Activated CD8-positive, alpha-beta memory T cell treated with anti-CD3 and anti-CD28 coated beads, Interleukin-2, amount 50 U/mL, for 24 hours (primary cell): Measurements from ENCODE around the gene MPZ.
"Not testable (repeated sequence)": the region's sequence is repeated elsewhere in the genome, so short reads cannot be mapped to it uniquely, and the experiment has no call there.

ENCODE experiments used
- DNase-seq: peaks from one replicate; pipeline ENCODE4 v3.0.0-alpha.2; 2020; ENCODE audit errors: extremely low read depth

MPZ gene

DNA sequence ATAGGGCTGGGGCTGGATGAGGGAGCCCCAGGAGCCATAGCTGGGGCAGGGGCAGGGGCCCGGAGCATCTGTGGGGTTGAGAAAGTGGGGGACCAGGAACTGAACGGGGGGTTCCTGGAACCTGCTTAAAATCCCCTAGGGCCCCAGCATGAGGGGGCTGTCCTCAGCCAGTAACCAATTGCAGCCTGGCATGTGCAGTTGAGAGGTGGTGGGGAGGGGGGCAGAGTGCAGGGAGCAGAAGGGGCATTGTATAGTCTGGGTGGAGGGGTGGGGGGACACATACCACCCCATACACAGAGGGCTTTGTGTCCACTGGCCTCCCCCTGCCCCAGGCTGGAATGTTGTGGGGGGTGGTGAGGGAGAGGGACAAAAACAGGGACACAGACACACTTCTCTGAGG is at the start of gene MPZ:
MPZ (minus strand) TSS at position 101 of the 400 bp plus-strand sequence; CDS start at position 38, 63 bp downstream.
- no peak for DNase-seq

DNA sequence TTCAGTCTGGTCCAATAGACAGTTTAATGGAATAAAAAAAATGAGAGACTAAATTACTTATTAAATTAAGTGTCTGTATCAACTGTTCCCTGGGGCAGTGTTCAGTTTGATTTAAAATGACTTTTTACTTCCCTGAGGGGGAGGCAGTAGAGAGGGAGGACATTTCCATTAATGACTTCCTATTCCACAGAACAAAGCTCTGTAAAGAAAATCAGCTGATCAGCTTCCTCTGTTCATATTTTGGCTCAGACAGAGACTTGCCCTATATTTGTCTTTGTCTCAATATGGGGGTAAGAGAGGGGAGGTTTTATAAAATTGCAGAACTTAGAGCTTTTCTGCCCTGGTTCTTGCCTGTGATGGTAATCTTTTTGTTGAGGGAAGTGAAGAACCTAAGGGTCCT is 49.5 kb upstream of the MPZ start:
- DNase-seq, result no peak

DNA sequence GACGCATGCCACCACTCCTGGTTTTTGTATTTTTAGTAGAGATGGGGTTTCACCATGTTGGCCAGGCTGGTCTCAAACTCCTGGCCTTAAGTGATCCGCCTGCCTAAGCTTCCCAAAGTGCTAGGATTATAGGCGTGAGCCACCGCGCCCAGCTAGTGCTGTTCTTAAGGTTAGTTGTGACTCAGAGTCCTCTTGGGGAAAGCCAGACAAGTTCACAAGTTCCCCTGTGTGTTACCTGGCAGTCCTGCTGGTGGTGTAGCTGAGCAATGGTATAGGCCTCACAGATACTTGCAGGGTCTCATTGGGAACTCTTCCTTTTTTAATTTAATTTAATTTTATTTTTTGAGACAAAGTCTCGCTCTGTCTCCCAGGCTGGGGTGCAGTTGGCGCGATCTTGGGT is 47.3 kb upstream of the MPZ start:
- DNase-seq, result no peak

DNA sequence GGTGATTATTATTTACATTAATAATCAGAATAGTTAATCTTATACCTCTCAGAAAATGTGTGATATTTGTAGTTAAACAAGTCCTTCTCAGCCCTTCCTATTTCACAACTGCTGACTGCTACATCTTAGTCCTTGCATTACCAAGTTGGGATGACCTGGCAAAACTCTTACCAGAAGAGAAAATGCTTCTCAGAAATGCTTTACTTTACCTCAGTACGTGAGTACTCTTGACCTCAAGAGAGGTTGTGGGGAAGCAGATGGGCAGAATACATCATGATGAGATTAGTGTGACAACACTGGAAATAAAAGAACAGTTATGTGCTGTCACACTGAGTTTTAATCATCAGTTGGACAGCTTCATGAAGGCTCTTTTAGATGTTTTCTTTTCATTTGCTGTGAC is 41.7 kb upstream of the MPZ start:
- no peak for DNase-seq

DNA sequence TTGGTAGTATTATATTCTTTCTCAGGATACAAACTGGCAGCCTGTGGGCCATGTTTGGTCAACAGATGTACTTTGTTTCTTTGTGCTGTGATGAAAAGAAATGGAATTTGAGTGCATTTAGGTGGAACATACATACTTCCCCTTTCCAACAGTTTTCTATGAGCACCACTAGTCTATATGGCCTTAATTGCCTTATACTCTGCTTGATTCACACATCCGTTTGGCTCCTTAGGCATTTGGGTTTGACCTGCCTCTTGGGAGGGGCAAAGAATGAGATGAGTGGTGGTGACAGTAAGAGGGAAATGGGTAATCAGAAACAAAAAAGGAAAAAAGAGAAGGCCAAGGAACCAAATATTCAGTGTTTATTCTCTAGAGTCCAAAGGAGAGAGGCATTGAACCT is 40.9 kb upstream of the MPZ start:
- DNase-seq, result no peak

DNA sequence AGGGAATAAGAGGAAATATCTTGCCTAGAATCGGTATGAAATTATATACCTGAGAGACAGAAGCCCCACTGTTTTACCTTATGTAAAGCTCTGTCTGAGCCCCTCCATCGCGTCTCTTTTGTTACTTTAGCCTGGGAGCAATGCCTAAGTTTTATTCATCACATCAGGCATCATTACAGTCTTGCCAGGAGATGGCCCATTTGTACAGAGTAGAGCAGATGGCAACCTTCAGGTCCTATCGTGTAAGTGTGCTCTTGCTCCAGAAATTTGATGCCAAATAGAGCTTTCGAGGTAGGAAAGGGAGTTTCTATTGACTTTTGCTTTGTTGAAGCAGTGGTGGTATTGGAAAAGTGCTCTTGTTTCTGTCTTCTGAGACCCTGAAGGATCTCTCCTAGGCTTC is 33.1 kb upstream of the MPZ start:
- DNase-seq, result no peak

DNA sequence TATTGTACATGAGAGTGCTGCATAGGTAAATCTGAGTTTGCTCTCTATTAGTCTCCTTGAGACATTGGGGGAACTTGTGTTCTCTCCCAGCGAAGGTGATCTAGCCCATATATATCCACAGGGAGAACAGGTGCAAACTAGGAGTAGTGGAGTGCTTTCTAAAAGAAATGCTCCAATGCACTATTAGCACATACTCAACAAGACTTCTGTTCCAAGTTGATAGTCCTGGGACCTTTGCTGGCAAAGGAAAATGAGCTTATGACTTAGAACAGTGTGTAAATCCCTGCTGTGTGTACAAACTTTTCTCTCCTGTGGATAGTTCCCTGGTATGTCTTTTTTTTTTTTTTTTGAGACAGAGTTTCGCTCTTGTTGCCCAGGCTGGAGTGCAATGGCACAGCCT is 32.4 kb upstream of the MPZ start:
- DNase-seq, result no peak

DNA sequence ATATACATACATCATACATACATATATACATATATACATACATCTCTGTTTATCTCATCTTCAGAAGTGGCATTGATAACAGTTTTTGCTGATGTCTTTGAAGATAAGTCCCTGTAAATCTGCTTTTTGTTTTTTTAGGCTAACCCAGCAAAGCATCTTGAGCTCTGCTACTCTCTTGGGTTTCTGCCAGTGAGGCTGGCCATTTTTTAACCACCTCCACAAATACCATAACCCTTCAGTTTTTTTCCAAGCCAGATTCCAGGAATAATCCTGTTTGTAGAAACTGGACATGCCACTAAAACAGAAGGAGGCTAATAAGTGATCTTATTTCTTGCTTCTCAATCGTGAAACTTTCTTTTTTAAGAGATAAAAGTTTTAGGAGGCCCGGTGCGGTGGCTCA is 26.0 kb upstream of the MPZ start:
- DNase-seq, result no peak

DNA sequence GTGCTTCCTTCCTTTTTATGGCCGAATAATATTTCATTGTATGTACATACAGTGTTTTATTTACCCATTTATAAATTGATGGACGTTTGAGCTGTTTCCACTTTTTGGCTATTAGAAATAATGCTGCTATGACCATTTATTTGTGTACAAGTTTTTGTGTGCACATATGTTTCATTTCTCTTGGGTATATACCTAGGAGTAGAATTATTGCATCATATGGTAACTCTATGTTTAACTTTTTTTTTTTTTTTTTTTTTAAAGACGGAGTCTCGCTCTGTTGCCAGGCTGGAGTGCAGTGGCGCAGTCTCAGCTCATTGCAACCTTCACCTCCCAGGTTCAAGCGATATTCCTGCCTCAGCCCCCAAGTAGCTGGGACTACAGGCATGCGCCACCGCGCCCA is 23.4 kb upstream of the MPZ start:
- DNase-seq, result no peak

DNA sequence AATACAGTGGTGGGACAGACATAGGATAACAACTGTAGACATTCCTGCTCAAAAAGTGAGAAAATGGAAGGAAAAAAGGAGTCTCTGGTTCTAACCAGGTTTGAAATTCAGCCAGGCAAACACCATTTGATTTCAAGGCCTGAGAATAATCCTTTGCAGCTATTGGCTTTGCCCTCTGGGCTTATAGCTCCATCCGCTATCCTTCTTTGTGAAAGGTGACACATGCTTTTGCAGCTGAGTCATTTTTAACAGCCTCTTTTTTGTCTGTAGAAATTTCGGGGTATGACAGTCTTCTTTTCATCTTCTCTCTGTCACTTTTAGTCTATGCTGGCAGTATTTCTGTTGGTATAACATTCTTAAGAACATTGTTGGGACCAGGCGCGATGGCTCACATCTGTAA is 20.6 kb upstream of the MPZ start:
- no peak for DNase-seq

DNA sequence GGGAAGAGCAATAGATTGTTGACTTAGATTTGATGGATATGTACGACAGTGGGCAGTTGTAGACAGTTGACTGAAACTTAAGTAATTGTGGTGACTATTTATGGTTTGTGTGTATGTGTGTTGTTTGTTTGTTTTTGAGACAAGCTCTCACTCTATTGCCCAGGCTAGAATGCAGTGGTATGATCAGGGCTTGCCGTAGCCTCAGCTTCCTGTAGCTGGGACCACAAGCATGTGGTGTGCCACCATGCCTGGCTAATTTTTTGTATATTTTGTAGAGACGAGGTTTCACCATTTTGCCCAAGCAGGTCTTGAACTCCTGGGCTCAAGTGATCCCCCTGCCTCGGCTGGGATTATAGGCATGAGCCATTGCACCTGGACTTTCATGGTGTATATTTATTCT is 14.3 kb upstream of the MPZ start:
- no peak for DNase-seq

DNA sequence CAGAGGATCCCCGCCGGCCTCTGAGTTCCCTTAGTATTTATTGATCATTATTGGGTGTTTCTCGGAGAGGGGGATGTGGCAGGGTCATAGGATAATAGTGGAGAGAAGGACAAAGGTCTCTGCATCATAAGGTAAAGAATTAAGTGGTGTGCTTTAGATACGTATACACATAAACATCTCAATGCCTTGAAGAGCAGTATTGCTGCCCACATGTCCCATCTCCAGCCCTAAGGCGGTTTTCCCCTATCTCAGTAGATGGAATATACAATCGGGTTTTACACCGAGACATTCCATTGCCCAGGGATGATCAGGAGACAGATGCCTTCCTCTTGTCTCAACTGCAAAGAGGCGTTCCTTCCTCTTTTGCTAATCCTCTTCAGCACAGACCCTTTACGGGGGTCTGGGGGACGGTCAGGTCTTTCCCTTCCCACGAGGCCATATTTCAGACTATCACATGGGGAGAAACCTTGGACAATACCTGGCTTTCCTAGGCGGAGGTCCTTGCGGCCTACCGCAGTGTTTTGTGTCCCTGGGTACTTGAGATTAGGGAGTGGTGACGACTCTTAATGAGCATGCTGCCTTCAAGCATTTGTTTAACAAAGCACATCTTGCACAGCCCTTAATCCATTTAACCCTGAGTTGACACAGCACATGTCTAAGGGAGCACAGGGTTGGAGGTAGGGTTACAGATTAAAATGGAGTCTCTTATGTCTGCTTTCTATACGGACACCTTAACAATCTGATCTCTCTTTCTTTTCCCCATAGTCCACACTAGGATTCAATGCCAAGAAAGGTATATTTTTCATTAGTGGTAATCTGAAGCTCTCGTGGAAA is 6.3 kb upstream of the MPZ start:
- not testable (repeated sequence) for DNase-seq

DNA sequence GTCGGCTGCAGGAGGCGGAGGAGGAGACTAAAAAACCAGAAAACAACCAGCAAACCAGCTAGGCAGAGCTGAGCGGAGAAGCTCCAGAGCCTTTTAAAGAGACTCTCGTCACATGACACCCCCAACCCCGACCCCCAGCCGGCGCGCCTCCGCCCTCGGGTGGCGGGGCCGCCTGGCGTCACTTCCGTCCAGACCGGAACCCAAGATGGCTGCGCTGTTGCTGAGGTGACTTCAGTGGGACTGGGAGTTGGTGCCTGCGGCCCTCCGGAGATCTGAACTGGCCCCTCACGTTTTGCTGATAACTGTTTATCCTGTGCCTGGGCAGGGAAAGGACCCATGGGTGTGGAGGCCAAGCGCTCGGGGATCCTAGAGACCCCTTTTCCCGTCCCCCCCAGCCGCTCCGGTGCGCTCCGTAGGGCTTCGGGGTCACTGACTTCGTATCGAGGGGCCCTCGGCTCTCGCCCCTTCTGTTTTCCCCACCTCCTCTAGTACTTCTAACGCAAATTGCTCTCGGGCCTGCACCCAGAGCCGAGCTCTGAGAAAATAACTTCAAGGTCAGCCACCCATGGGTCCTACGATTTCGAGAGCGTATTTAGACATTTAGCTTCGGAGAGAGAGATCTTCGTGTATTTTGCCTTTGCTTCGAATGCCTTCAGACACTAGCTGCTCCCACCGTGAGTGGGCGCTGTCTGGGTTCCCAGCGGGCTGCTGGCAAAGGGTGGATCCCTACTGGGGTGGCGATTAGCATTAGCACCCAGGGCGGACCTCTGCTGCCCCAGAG is 4.6 kb upstream of the MPZ start, which contains the start of gene SDHC:
SDHC (plus strand) TSS at position 181 of the 781 bp plus-strand sequence; CDS start at position 206, 25 bp downstream.
- DNase-seq, result peak; percentile 63

DNA sequence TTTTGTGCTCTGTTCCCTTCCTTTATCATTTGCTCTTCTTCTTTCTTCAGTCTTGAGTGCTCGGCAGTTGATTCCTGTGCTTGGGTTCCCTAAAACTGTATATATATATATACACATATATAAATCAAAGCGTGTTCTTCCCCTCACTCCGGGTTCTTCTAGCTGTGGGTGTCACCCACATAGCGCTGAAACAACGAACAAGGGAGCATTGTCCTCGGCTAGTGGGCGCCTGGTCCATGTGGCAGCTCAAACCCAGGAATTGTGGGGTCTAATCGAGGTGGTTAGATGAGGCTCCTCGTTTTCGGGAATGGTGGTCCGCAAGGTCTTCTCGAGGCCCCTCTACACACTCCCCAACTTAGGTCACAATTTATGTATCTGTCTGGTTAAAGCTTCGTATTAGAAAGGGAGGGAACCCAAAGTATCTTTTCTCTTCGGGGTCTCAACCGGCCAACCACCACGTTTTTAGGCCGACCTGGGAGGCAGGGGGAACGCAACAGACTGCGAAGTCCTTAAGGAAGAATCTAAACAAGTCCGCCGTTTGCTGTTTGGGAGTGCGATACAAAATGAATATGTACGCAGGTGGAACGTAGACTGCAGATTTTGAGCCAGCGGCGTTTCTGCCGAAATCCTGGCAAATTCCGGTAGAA is 3.9 kb upstream of the MPZ start:
- DNase-seq, result no peak

DNA sequence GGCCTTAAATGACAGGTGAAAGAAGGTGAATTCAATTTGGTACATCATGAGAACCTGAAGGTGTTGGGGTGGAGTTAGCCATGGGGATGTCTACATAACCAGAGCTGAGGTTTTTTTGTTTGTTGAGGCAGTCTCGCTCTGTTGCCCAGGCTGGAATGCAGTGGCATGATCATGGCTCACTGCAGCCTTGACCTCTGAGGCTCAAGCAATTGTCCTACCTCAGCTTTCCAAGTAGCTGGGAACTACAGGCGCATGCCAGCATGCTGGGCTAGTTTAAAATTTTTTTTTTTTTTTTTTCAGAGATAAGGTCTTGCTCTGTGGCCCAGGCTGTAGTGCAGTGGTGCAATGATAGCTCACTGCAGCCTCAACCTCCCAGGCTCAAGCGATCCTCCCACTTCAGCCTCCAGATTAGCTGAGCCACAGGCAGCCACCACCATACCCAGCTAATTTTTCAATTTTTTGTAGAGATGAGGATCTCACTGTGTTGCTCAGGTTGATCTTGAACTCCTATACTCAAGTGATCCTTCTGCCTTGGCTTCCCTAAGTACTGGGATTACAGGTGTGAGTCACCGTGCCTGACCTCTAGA is 1.9 kb upstream of the MPZ start:
- DNase-seq, result no peak

DNA sequence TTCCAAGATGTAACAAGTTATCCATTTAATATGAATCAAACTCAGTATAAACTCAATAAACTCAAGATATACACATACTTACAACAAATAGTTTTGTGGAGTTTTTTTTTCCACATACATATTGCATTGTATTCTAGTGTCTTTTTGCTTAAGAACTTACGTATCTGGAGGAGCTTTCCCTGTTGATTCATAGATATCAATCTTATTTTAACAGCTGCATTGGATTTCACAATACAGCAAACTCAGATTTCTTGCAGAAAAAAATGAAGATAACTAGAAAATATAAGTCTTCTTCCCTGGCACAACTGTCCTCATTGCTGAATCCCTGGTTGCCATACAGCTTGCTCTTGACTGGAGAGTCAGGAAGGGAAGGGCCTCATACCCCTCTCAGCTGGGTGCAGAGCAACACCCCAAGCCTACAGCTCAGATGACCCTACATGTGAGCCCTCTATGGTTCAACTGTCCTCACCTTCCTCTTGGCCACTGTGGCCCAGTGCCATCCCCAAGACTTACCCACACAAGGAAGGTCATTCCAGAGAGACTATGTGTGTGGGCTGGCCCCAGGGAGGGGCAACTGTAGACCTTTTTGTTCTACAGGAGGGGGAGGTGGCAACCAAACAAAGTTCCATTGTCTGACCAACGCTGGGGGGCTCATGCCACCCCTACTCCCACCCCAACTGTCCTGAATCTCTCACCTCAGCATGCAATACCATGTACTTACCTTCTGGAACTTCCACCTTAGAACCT is 1.7 kb downstream of the MPZ start:
- no peak for DNase-seq

DNA sequence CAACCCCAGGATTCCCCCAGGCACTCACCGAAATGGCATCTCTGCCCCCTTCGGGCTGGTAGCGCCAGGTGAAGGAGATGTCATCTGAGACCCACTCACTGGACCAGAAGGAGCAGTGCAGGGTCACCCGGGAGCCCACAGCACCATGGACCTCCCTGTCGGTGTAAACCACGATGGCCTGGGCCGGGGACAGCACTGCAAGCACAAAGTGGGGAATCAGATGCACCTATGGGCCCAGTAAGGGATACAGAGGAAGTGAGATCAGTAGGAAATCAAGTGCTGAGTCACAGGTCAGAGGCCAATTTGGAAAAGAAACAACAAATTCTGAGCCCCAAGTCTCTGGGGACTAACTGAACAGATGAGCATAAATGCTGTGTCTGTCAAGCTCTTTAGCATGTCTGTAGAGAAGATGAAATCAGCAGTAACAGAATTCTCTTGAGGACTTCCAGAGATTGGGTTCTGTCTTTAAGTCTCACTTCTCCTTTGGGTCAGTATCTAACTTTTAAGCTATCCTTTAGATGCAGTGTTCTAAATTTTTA is 2.5 kb downstream of the MPZ start:
- DNase-seq, result no peak

DNA sequence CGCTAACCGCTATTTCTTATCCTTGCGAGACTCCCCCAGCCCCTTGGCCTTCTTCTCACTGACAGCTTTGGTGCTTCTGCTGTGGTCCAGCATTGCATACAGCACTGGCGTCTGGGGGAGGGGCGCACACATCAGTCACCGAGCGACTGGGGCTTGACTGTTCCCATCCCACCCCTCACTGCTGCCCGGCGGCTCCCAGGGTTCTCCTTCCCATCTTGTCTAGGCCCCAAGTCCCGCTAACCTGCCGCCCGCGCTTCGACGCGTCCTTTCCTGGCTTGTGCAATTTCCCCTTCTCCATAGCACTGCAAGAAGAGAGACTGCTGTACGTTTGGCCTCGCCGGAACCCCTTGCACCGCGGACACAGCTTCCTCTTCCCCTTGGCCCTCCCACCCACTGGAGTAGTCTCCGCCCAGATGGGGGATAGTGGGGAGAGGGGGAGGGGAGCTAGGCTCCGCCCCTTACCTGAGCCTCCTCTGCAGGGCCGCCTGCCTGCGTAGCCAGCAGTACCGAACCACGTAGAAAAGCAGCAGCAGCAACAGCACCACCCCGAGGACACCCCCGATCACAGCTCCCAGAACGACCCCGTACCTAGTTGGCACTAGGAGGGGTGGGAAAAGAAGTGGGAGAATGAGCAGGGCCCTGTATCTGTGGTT is 3.8 kb downstream of the MPZ start:
- peak; percentile 50 for DNase-seq

DNA sequence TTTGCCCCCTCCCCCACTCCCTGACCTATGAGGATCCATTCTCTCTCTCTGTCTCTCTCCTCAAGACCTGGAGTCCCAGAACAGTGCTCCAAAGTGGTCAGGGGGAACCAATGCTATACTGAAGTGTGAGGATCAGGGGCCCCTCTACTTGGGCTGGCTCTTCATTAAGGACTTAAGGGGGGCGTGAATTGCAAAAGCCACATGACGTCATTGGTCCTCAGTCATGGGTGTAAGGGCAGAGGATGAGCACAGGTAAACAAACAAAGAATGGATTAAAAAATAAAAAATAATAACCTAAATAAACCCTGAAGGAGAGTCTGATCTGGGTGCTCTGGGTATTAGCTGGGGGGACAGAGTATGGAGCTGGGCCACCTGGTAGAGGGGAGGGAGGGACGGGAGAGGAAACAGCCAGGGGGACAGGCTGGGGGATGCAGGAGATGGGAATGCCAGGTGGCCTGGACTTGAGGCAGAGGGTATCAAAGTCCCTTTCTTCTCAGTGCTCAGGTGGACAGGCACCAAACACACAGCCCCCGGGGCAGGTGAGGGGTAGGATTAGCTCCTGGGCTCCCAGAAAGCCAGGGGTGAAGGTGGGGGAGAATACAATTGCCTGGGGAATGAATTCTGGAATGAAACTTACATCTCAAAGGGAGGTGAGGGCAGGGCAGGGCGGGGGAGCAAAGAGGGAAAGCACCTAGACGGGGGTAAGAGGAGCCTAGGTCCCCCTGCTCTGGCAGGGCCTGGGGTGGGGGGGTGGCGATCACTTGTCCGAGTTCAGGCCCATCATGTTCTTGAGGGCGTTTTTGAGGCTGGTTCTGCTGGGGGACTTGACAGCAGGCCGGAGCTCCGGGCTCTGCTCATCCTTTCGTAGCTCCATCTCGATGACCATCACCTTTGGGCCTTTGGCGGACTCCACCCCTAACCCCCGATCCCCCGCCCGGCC is 4.6 kb downstream of the MPZ start:
- DNase-seq, result no peak

DNA sequence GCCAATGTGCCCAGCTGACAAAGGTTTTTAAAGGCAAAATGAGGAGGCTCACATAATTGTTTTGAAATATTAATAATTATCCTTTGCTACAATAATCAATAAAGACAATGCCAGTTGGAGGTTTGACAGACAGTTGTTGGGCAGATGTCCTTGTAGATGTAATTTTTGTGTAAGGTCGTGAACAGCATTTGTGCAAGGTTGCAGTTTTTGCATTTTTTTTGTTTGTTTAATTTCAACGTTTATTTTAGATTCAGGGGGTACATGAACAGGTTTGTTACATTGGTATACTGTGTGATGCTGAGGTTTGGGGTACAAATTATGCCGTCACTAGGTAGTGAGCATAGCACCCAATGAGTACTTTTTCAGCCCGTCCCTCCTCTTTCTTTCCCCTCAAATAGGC is 9.3 kb downstream of the MPZ start:
- DNase-seq, result no peak
